GM18526 (cell line): ENCODE data around the gene IRX3.

Source experiments
- POLR2A ChIP-seq: IDR thresholded peaks from 3 replicates; pipeline ENCODE4 v1.6.1; 2011; ENCODE audit not compliant: insufficient read length; ENCODE audit errors: extremely low read depth

IRX3 gene

DNA sequence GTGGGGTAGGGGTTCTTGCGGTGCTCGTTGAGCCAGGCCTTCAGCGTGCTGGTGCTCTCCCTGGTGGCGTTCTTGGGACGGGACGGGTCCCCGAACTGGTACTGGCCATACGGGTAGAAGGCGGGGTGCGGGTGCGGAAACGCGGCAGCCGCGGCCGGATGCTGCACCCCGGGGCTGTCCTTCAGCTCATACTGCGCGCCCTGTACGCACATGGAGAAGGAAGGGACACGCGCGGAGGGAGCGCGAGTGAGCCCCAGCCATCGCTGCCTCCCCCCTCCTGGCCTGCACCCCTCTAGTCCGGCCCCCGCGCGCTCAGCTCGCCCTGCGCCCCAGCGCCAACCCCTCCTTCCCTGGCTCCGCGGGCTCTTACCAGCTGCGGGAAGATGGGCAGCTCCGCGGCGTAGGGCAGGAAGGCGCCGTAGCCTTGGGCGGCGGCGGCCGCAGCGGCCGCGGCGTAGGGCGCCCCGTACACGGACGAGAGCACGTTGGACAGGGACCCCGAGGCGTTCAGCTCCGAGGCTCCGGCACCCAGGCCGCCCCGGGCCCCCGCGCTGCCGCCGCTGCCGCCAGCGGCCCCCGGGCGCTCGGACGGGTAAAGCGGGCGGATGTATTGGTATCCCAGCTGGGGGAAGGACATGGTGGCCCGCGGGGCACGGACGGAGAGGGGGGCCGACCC, 1.0 kb downstream of the IRX3 start:
- no peak for TF ChIP-seq POLR2A

DNA sequence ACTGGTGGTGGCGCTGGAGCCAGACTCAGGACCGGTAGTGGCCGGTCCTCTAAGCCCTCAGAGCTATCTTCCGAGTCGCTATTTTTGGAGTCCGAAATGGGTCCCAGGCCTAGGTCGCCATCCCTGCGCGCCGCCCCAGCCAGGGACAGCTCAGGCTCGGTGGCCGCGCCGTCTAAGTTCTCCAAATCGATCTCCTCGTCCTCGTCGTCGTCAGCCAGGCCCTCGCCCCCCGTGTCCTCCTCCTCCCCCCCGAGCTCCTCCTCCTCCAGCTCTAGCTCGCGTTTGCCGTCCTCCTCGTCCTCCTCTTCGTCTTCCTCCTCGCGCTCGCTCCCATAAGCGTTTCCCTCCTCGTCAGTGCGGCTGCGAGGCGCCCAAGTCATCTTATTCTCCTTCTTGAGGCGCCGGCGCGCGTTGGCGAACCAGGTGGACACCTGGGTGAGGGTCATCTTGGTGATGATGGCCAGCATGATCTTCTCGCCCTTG, 1.6 kb downstream of the IRX3 start:
- TF ChIP-seq POLR2A: no peak

DNA sequence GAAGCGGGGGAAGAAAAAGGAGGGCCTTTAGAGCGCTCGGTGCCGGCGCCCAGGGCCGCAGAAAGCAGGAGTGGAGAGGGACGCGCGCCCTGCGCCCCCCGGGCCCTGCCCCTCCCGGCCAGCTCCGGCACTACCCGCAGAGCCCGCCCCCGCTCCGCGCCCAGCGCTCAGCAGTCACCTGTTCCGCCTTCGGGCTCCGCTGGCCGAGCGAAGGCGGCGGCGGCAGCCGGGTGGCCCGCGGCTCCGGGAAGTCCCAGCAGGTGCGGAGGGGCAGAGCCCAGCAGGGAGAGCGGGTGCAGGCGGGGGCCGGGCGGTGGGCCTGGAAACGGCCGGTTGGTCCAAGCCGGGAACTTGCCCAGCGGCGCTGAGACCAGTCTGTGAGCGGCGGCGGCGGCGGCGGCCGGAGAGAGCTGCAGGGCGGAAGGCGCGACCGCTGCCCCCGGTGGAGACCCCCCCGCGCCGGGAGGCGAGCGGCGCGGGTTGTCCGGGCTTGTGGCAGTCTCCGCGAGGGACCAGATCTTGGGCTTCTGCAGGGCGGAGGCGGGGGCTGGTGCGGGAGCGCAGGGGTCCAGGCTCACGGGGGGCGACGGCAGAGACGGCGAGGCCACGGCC, 2.2 kb downstream of the IRX3 start:
- no peak for TF ChIP-seq POLR2A

DNA sequence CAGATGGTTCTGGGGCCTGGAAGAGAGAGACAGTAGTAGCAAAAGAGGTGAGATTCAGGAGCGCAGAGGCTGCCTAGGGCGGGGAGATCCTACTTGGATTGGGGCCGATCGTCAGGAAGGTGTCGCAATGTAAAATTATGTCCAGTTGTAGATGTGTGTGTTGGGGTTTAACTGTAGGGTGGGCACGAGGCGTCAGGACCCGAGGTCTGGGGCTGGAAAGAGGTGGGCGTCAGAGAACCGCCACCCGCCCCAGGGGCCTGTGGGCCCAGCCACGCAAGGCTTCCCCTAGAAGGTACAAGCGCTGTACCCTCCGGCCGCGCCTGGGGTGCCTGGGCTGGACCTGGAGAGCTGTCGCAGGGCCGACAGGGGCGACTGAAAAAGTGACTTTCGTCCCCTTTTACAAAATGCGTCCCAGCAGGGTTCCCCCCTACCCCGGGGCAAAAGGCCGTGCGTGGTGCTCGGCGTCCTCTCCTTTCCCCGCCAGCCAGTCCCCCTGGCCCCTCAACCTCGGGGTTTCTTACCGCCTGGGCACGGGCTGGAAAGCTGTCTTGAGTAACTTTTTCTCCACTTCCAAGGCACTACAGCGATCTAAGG, 2.8 kb downstream of the IRX3 start:
- TF ChIP-seq POLR2A: no peak

DNA sequence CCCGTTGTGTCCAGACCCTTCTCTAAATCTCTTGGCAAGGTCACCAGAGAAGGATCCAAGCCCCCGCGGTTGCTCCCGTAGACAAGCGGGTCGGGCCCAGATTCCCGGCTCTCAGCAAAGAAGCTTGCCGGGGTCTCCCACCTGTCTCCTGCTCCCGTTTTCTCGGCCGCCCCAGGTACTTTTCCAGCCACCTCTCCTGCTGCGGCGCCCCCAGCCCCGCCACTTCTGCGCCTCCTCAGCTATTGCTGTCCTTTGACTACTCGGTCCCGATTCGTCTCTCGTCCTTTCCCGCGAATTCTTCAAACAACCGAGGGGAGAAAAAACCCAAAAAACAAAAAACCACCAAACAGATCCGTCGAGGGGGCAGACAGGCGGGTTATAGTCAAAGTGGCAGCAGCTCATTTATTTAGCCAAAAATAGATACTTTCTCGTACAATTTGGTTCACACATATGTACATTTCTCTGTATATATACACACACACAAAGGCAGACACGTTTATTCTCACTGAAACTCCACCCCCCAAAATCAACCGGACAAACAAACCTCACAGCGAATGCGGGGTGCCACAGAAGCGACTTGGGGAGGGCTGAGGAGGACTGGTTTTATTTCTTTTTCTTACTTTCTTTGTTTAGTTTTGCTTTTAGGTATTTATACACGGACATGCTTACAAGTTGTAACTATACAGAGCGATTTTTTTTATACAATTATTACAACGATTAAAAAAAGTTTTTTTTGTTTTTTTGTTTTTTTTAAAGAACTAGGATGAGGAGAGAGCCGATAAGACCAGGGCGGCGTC, 3.5 kb downstream of the IRX3 start:
- no peak for TF ChIP-seq POLR2A

DNA sequence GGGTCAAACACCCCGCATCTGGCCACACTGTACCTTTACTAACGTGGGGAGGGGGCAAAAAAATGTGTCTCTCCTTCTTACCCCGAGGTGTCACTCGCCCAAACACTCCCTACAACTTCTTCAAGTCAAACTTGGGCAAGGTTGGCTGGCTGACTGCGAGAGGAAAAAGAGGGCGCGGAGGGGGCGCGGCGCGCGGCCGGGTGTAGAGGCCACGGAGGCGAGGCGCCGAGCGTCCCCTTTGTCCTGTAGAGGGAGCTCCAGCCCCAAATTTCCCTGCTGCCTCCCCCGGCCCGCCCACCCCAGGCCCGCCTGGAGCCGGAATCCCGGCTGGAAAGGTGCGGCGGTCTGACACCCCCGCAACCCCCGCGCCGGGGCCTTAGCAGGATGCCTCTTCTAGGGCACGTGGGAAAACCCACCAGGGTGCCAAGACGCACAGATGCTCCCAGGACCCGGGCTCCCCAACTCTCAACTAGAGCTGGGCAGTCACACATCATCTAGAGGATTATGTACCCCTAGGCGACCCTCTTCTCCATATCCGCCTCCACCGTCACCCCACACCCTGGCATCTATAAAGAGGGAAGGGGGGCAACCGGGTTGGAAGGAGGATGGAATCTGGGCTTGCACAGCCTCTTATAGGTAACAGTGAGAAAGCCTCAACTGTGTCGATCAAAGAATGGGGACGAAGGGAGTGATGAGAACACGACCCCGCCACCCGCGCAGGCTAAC, 4.2 kb downstream of the IRX3 start:
- no peak for TF ChIP-seq POLR2A

DNA sequence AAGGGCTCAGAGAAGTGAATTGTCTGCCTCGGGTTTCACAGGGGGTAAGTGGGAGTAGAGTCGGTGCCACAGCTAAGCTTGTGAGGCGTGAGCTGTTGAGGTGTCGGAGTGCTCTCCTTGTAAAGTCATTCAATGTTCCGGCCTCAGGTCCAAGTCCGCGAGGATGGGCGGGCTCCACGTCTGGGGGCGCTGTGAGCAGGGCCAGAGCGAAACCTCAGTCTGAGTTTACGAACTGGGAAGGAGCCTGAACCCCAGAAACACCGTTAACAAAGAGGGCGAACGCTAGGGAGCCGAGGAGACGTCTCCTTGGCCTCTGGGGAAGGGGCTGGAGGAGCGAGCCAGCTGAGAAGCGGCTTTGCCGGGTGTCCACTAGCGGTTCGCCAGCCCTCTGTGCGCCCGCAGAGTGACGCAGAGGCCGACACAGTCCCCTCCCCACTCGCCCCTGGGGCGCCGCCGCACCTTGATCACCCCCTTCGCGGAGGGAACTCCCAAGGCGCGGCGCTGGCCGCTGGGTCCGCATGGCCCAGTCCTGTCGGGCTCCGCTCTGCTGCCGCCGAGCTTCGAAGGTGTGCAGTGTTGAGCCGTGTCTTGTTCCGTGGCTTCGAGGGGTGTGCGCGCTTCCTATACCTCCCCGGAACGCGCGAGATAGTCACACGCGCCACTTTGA, 4.9 kb downstream of the IRX3 start:
- no peak for TF ChIP-seq POLR2A

DNA sequence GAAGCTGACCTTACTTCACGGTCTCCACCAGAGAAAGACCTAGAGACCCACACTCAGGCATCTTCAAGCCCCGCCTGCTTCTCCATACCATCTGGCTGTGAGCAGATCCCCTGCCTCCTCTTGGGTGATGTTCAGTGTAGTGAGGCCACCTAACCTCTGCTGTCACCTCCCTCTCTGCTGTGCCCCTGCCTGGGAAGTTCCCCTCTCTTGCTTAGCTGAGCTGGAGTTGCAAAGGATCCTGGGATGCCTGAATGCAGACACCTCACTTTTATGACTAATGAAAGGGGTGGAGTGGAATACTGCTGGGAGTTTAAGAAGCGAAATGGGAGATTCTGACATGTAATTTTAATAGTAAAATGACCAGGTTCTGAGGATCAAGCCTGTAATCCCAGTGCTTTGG, 5.8 kb downstream of the IRX3 start:
- TF ChIP-seq POLR2A: no peak

DNA sequence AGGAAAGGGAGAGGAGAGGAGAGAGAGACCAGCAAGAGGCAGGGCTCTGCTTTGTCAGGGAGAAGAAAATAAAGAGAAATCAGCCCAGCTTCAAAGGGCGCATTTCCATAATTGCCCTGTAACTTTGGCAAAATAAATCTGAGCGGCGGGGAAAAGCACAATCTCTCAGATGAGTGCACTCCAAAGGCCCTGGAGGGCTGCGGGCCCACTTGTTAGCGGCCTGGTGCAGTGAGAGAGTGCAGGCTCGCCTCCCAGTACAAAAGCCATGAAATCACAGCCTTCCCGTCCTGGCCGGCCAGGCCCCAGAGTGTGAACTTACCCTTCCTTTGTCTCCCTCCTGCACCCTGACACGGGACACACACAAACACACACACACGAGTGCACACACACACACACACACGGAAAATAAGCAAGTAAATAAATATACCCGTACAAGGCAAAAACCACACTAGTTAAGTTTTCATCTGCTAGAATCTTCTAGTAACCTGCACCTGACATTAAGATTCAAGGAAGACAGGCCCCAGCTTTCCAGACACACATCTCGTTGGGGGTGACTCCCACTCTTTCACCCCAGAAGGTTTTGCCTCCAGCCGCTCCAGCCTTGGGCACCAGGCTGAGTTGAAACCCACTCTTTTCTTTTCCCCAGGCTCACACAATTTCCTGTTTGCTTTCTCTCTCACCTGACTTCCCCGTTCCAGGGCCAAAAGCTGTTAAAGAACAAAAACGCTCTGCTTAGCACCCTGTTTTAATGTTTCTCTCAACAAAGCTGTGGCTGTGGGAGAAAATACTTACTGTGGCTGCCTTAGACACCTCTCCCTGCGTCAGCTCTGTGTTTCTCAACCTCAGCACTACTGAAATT, 8.5 kb downstream of the IRX3 start:
- no peak for TF ChIP-seq POLR2A

DNA sequence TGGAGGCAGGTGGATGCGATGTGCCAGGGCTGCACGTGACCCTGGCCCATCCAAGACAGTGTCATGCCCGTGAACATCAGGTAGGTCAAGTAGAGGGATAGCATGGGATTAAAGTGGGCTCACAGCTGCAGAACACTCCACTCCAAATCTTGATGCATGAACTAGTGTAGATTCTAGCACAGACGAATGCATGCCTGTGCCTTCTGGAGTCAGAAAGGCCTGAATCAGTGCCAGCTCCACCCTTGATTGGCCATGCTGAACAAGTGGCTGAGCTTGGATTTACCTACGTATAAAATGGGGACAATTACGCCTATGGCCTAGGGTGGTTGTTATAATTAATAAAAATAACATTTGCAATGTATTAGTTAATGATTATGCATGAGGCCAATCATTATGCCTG, 10.6 kb downstream of the IRX3 start:
- no peak for TF ChIP-seq POLR2A

DNA sequence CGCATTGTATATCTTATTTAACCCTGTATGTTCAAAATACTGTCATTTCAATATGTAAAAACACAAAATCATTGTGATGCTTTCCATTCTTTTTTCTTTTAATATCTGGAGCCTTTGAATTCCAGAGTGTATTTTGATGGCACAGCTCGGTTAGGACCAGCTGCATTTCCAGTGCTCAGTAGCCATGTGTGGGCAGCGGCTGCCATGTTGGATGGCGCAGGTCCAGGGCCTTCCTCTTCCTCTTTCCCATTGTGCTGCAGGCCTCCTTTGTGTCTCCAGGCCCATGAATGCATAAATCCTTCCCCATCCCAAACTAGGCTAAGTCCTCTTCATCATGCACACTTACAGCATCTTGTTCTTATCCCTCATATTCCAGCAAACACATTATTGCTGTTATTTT, 13.0 kb downstream of the IRX3 start:
- TF ChIP-seq POLR2A: no peak

DNA sequence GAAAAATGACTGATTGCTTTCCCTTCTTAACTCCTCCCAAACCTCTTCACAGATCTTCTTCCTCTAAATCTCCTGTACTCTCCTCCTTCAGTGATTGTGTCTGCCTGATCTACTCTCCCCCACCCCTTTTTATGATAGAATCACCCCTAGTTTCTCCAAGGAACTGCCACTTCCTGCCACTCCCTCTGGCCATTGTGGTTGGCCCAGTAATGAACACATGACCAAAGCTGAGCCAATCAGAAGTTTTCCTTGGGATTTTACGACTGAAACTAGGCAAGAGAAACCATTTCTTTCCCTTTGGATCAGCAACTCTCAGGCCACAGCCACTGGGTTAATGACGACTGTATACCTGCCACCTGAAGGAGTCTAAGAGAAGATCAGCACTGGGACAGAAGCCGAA, 15.9 kb downstream of the IRX3 start:
- TF ChIP-seq POLR2A: no peak

DNA sequence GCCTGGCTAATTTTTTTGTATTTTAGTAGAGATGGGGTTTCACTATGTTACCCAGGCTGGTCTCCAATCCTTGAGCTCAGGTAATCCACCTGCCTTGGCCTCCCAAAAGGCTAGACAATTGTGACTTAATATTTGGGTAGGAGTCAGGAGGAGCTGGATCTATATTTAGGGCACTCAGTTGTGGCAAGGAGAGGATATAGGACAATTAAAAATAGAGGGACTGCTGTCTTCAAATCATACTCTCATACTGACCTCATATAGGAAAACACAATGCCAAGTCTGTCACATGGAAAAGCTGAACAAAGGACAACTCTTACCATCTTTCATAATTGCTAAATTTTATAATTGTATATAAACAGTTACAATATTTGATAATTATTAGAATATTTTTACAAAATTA, 17.1 kb downstream of the IRX3 start:
- TF ChIP-seq POLR2A: no peak

DNA sequence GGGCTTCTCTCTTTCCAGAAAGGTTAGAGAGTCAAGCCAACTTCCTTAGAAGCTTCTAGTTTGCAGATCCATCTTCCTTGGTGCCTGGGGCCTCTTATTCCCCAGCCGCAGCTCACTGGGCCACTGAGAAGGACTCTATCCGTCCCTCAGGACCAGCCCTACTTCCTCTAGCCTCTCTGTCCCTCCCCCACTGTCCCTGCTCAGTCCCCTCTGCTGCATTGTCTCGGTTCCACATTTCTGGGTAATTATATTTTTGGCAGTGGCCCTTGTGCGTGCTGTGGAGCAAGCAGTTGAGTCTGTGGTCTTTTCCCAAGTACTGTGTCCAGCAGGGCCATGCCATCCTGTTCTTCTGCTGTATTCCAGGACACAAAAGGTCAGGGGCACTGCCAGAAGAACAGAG, 17.8 kb downstream of the IRX3 start:
- no peak for TF ChIP-seq POLR2A
